HG02981 (cell line): Measurements from ENCODE around the gene PCNX1.
"Not testable (repeated sequence)": the region's sequence is repeated elsewhere in the genome, so short reads cannot be mapped to it uniquely, and the experiment has no call there.

Source experiments
- ATAC-seq: cut with Tn5 transposase; IDR thresholded peaks from one replicate; pipeline ENCODE4 v1.9.1; 2021; ENCODE audit warnings: mild to moderate bottlenecking, moderate library complexity; ENCODE audit not compliant: unreplicated experiment

The PCNX1 gene

DNA sequence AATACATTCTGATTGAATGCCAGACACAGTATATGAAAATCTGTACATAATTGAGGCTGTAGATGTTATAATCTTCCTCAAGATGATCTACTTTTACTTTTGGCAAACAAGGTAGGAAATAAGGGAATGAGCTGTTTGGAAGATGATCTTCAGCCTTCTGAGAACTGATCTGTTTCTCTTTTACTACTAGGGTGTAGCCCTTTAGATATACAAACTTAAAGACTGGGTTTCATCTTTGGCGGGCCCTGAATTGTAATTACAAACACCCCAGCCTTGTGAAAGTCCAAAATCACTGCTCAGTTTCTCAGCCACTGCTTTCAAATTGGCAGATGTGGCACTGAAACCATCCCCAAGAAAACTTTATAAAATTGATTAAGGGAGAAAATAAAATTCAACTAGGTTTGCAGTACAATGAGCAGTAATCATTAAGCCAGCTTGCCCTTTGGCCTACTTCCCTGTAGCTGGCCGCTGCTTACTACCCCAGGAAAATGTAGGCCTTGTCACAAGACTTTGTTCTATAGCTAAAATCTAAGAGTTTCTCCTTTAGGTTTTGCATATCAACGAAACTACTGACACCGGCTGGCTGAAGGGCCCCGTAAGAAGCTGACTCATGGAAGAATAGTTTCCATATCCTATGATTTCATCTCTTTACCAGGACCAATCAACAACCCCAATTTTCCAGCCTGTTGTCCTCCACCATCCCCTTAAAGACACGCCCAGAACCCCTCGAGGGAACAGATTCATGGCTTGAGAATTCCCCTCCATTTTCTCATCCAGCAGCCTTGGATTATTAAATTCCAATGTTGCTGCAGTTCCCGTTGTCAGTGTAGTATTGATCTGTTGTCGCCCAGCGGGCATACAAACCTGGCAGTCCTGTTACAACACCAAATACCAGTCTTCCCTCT lies 210.8 kb downstream of the PCNX1 start:
- ATAC-seq = no peak

GRCh38 chr14:71119075-71119474 lies 211.8 kb downstream of the PCNX1 start:
- ATAC-seq = no peak

- ATAC-seq = no peak
Observed at GRCh38 chr14:71119832-71120231, 212.6 kb downstream of the PCNX1 start.

- no peak for ATAC-seq
Observed at GRCh38 chr14:71121001-71121400, 213.7 kb downstream of the PCNX1 start.

GRCh38 chr14:71121711-71122110 lies 214.5 kb downstream of the PCNX1 start:
- ATAC-seq = no peak

GRCh38 chr14:71122866-71123565 lies 215.8 kb downstream of the PCNX1 start:
- no peak for ATAC-seq

DNA sequence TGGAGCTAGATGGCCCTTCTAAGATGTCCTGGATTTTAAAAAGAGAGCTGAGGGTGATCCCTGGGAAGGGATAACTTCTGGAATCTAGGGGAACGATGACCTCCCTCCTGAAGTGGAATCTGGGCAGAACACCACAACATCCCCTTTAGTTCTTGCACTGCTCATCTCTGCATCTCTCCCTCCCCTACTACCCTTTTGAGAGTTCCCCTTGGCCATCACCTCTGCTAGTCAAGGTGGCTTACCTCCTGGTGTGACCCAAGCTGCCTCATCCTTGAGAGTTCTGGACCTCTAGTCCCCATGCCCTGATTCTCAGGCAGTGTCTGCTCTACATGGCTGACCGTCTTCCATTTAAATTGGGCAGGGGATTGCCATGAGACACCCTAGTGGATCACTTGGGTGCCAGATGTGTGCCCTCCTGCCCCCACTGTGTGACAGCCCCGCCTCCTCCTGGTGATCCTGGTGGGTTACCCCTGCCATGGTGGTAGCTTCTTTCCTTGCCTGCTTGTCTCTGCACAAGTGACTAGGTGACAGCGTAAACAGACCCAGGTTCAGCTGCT lies 216.4 kb downstream of the PCNX1 start:
- no peak for ATAC-seq

- ATAC-seq = not testable (repeated sequence)
Observed at GRCh38 chr14:71129716-71130490, 222.6 kb downstream of the PCNX1 start.

- no peak for ATAC-seq
Observed at GRCh38 chr14:71130491-71131179, 223.4 kb downstream of the PCNX1 start.

DNA sequence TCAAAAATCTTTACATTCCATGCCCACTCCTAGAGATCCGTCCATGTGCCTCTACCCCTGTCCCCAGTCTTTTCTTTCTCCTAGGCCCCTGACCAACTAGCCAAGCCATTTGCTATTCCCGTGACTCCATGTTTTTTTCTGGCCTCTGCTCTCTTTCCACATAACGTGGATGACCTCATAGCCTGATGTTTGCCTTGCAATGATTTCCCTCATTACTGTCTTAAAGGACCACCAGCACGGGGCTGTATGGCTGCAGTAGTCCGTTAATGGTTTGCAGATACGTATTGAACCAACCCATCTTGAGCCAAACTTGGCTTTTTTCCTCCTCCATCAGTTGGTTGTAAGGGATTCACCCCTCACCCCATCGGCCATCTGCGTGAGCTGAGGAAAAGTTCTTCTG lies 226.0 kb downstream of the PCNX1 start:
- ATAC-seq = no peak

- ATAC-seq = no peak
Observed at GRCh38 chr14:71135496-71135895, 228.2 kb downstream of the PCNX1 start.

GRCh38 chr14:71135911-71136310 lies 228.7 kb downstream of the PCNX1 start:
- no peak for ATAC-seq

DNA sequence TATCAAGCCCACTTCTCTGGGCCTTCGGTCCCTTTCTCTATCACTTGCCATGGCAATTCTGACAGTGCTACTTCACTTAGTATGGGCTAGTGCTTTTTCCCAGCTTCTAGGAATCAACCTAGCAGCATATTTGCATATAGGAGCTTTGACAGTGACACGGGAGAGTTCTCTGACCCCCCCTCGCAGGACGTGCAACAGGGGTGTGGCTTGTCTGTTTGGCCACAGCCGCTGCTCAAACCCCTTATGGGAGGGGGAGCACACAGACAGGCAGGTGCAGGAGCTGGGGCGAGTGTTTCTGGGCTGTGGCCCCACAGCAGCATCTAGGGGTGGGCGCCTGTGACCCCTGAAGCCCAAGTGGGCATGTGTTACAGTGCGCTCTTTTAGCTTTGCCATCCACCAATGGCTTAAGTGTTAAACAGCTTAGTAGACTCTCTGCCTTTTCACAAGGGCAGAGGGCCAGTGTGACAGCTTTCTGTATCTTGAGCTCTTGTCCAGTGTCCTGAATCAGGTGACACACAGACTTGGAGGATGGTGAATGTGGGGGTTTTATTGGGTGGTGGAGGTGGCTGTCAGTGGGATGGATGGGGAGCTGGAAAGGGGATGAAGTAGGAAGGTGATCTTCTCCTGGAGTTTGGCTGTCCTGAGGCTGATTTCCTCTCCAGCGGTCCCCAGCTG lies 229.3 kb downstream of the PCNX1 start:
- no peak for ATAC-seq

GRCh38 chr14:71137536-71138447 lies 230.5 kb downstream of the PCNX1 start:
- no peak for ATAC-seq

DNA sequence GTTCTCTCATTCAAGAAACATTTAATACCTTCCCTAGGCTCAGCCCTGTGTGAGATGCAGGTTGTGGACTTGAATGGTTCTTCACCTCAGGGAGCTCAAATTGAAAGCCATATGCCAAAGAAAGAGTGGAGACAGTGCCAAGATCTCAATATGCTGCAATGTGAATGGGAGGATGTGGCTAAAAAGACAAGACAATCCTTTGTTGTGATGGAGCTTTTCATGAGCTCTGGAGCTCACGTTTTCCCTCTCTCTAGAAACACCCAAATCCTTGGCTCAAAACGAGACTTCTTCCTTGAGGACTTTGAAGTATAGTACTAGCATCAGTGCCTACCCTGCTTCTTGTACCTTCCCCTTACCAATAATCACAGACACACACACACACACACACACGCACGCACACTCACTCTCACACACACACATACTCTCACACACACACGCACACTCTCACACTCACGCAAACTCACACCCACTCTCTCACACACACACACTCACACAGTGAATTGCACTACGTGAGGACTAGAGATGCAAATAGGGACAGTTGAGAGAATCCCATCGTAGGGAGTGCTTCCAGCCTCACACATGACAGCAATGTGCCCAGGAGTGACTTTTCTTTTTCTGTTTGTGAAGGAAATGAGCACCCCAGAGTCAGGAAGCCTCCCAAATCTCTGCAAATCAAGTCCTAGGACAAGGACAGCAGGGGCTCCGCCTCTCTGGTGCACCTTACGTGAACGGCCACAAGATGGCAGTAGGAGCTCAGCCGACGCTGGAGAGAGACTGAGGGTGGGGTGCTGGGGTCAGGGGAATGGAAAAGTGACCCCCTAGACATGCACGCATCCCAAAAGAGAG lies 231.4 kb downstream of the PCNX1 start:
- ATAC-seq = no peak

- no peak for ATAC-seq
Observed at GRCh38 chr14:71139294-71139946, 232.2 kb downstream of the PCNX1 start.

- peak; percentile 35 for ATAC-seq
Observed at GRCh38 chr14:71140157-71140556, 232.9 kb downstream of the PCNX1 start.
